C4-2B (cell line): ENCODE data around the gene WDR27.

ENCODE experiments used
- CTCF ChIP-seq: fragments of 450-650 bp; conservative IDR thresholded peaks from 2 replicates; pipeline ENCODE4 v1.5.1; 2017; ENCODE audit warnings: mild to moderate bottlenecking
- ZFX ChIP-seq: fragments of 450-650 bp; IDR thresholded peaks from 2 replicates; pipeline ENCODE4 v1.6.1; 2017

DNA sequence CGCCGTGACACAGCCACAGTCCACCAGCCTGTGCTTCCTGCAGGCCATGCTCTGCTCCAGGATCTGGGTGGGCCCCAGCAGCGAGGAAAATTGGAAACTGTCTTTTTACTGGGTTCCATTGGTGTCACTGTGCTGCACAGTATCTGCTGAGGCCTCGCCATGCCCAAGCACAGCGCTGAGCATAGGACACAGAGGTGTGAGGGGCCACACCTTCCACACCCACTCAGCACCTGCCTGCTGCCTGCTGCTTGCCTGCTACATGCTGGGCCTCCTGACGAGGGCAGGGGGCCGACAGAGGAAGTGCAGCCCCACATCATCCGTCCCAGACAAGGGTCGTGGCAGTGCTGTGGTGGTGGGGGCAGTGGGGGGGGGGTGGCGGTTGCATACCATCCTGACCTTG lies 275.2 kb downstream of the WDR27 start:
- TF ChIP-seq CTCF, result no peak
- TF ChIP-seq ZFX, result no peak
